T-helper 17 cell (primary cell): ENCODE measurements around the gene IKZF2. TPM values are rescaled to one million over a fixed set of nuclear protein-coding genes. Genes with fewer than 3 reads are reported as not detected.
A peak's percentile ranks its signal among the peaks of the same experiment; 100 is the strongest.

Experiments
- ATAC-seq: fragments of 150-1000 bp; cut with Tn5 transposase; 2 replicates; pipeline ENCODE4 v1.10.0; 2021; ENCODE audit warnings: mild to moderate bottlenecking, moderate library complexity
- DNase-seq, 3 donors: peaks; one replicate each; pipeline versions ENCODE4 v3.0.0 to v3.0.0-alpha.2; 2020 to 2021
- H3K9me3 ChIP-seq: one replicate; pipeline ENCODE4 v1.7.0; 2013; ENCODE audit warnings: low read length, mild to moderate bottlenecking; ENCODE audit not compliant: control insufficient read depth, poor library complexity, severe bottlenecking
- H3K27ac Mint-ChIP-seq: one replicate; pipeline ENCODE4 v1.8.0; 2022; ENCODE audit warnings: mild to moderate bottlenecking, moderate library complexity, mixed read lengths
- H3K27me3 Mint-ChIP-seq: one replicate; pipeline ENCODE4 v1.8.0; 2022; ENCODE audit warnings: mixed read lengths
- H3K36me3 Mint-ChIP-seq: one replicate; pipeline ENCODE4 v1.8.0; 2022; ENCODE audit warnings: low read depth, mixed read lengths
- H3K4me1 Mint-ChIP-seq: one replicate; pipeline ENCODE4 v1.8.0; 2022; ENCODE audit warnings: mild to moderate bottlenecking, mixed read lengths
- H3K4me3 Mint-ChIP-seq: one replicate; pipeline ENCODE4 v1.8.0; 2022; ENCODE audit warnings: mild to moderate bottlenecking, moderate library complexity, mixed read lengths
- total RNA-seq, 4 donors: library from RNA in 2 of 4; stranded (reverse) in 2 of 4; gene quantifications; one replicate each; pipeline ENCODE4 v1.2.3 and lab custom pipeline; 2022 to 2026

IKZF2 gene
- total RNA-seq, 2 donors from 2014 or later = 11.9 to 23.9 TPM

GRCh38 chr2:213013979-213014378 lies 137.4 kb downstream of the IKZF2 start:
- no peak for ATAC-seq
- no peaks in the 10 kb centered on the region for H3K9me3 ChIP-seq
- H3K27ac Mint-ChIP-seq = no peak overlapping the region
- no peaks in the 10 kb centered on the region for H3K27me3 Mint-ChIP-seq
- H3K36me3 Mint-ChIP-seq = no peaks in the 10 kb centered on the region
- H3K4me1 Mint-ChIP-seq = peaks cover 9% of the 10 kb centered on the region
- DNase-seq = no peak
- H3K4me3 Mint-ChIP-seq = no peak overlapping the region

GRCh38 chr2:213011505-213011904 lies 139.9 kb downstream of the IKZF2 start:
- no peaks in the 10 kb centered on the region for H3K36me3 Mint-ChIP-seq
- peaks cover 5% of the 10 kb centered on the region for H3K4me1 Mint-ChIP-seq
- H3K27ac Mint-ChIP-seq = no peak overlapping the region
- H3K9me3 ChIP-seq = no peaks in the 10 kb centered on the region
- no peaks in the 10 kb centered on the region for H3K27me3 Mint-ChIP-seq
- ATAC-seq (no peak), DNase-seq (no peak)
- H3K4me3 Mint-ChIP-seq = no peak overlapping the region

- DNase-seq = no peak
- ATAC-seq = no peak
- H3K36me3 Mint-ChIP-seq = no peaks in the 10 kb centered on the region
Measured at GRCh38 chr2:213010106-213010779, 141.2 kb downstream of the IKZF2 start.

GRCh38 chr2:213007290-213007838 lies 144.0 kb downstream of the IKZF2 start:
- no peaks in the 10 kb centered on the region for H3K27me3 Mint-ChIP-seq

More at GRCh38 chr2:213010106-213010779, 141.2 kb downstream of the IKZF2 start:
- H3K9me3 ChIP-seq = no peaks in the 10 kb centered on the region
- H3K27me3 Mint-ChIP-seq = no peaks in the 10 kb centered on the region
- no peaks in the 10 kb centered on the region for H3K4me1 Mint-ChIP-seq
- no peak overlapping the region for H3K27ac Mint-ChIP-seq
- H3K4me3 Mint-ChIP-seq = no peak overlapping the region

GRCh38 chr2:213004197-213004821 lies 147.1 kb downstream of the IKZF2 start:
- Mint-ChIP-seq H3K36me3 (no peaks in the 10 kb centered on the region), H3K4me3 (no peak overlapping the region), H3K27ac (no peak overlapping the region), H3K4me1 (peaks cover 3% of the 10 kb centered on the region), H3K27me3 (no peaks in the 10 kb centered on the region)
- H3K9me3 ChIP-seq = no peaks in the 10 kb centered on the region
- DNase-seq (no peak), ATAC-seq (no peak)

More at GRCh38 chr2:213007290-213007838, 144.0 kb downstream of the IKZF2 start:
- no peak for DNase-seq
- H3K36me3 Mint-ChIP-seq = no peaks in the 10 kb centered on the region
- H3K9me3 ChIP-seq = no peaks in the 10 kb centered on the region
- no peak overlapping the region for H3K4me3 Mint-ChIP-seq
- ATAC-seq = no peak
- no peak overlapping the region for H3K27ac Mint-ChIP-seq
- H3K4me1 Mint-ChIP-seq = no peaks in the 10 kb centered on the region

GRCh38 chr2:213002383-213002782 lies 149.0 kb downstream of the IKZF2 start:
- DNase-seq (no peak), ATAC-seq (no peak)
- no peaks in the 10 kb centered on the region for H3K9me3 ChIP-seq
- Mint-ChIP-seq H3K27me3 (no peaks in the 10 kb centered on the region), H3K4me1 (peaks cover 3% of the 10 kb centered on the region), H3K27ac (no peak overlapping the region), H3K36me3 (no peaks in the 10 kb centered on the region), H3K4me3 (no peak overlapping the region)

- no peaks in the 10 kb centered on the region for H3K9me3 ChIP-seq
- Mint-ChIP-seq H3K4me3 (peak overlapping the region; percentile 47), H3K4me1 (peaks cover 3% of the 10 kb centered on the region), H3K27ac (peak overlapping the region; percentile 81), H3K36me3 (no peaks in the 10 kb centered on the region), H3K27me3 (no peaks in the 10 kb centered on the region)
- DNase-seq = no peak
- no peak for ATAC-seq
Measured at GRCh38 chr2:213001297-213001910, 150.0 kb downstream of the IKZF2 start.

- H3K27ac Mint-ChIP-seq = no peak overlapping the region
- H3K36me3 Mint-ChIP-seq = no peaks in the 10 kb centered on the region
- H3K4me1 Mint-ChIP-seq = peaks cover 3% of the 10 kb centered on the region
- no peak for DNase-seq
- H3K9me3 ChIP-seq = no peaks in the 10 kb centered on the region
- ATAC-seq = no peak
- no peaks in the 10 kb centered on the region for H3K27me3 Mint-ChIP-seq
- no peak overlapping the region for H3K4me3 Mint-ChIP-seq
Measured at GRCh38 chr2:212998626-212999359, 152.6 kb downstream of the IKZF2 start.

- Mint-ChIP-seq H3K4me3 (no peak overlapping the region), H3K27me3 (no peaks in the 10 kb centered on the region), H3K36me3 (no peaks in the 10 kb centered on the region), H3K4me1 (peaks cover 3% of the 10 kb centered on the region), H3K27ac (no peak overlapping the region)
- ATAC-seq = no peak
- no peak for DNase-seq
- no peaks in the 10 kb centered on the region for H3K9me3 ChIP-seq
Measured at GRCh38 chr2:212997526-212998020, 153.8 kb downstream of the IKZF2 start.

- H3K4me1 Mint-ChIP-seq = no peaks in the 10 kb centered on the region
- H3K27ac Mint-ChIP-seq = no peak overlapping the region
- no peaks in the 10 kb centered on the region for H3K9me3 ChIP-seq
- ATAC-seq (no peak), DNase-seq (no peak)
- no peaks in the 10 kb centered on the region for H3K27me3 Mint-ChIP-seq
- no peaks in the 10 kb centered on the region for H3K36me3 Mint-ChIP-seq
- H3K4me3 Mint-ChIP-seq = no peak overlapping the region
Measured at GRCh38 chr2:212995920-212996319, 155.5 kb downstream of the IKZF2 start.

- no peaks in the 10 kb centered on the region for H3K9me3 ChIP-seq
- Mint-ChIP-seq H3K27me3 (no peaks in the 10 kb centered on the region), H3K4me3 (no peak overlapping the region), H3K4me1 (no peaks in the 10 kb centered on the region), H3K36me3 (no peaks in the 10 kb centered on the region), H3K27ac (no peak overlapping the region)
- DNase-seq (no peak), ATAC-seq (no peak)
Measured at GRCh38 chr2:212994976-212995375, 156.4 kb downstream of the IKZF2 start.

GRCh38 chr2:212991120-212991519 lies 160.3 kb downstream of the IKZF2 start:
- H3K36me3 Mint-ChIP-seq = no peaks in the 10 kb centered on the region
- no peaks in the 10 kb centered on the region for H3K27me3 Mint-ChIP-seq
- no peak for DNase-seq
- no peak overlapping the region for H3K27ac Mint-ChIP-seq
- ATAC-seq = no peak
- no peaks in the 10 kb centered on the region for H3K9me3 ChIP-seq
- H3K4me1 Mint-ChIP-seq = no peaks in the 10 kb centered on the region
- no peak overlapping the region for H3K4me3 Mint-ChIP-seq

GRCh38 chr2:212990697-212991096 lies 160.7 kb downstream of the IKZF2 start:
- no peaks in the 10 kb centered on the region for H3K9me3 ChIP-seq
- Mint-ChIP-seq H3K4me3 (no peak overlapping the region), H3K4me1 (no peaks in the 10 kb centered on the region), H3K36me3 (no peaks in the 10 kb centered on the region), H3K27me3 (no peaks in the 10 kb centered on the region), H3K27ac (no peak overlapping the region)
- no peak for ATAC-seq
- no peak for DNase-seq
